Activated CD8-positive, alpha-beta T cell treated with anti-CD3 and anti-CD28 coated beads, Interleukin-2, amount 10 ng/mL, durations not matched to agents 7 days and 5 days (primary cell): Measurements from ENCODE around the gene BSX. TPM values are rescaled to one million over a fixed set of nuclear protein-coding genes. Genes with fewer than 3 reads are reported as not detected.

Experiments used
- ATAC-seq: fragments of 150-1000 bp; cut with Tn5 transposase; one replicate; pipeline ENCODE4 v1.10.0; 2021; ENCODE audit warnings: moderate library complexity
- CTCF ChIA-PET: fragments of 350-600 bp; sonication (Branson Sonifier 250); formaldehyde crosslinking; loops from one replicate; lab custom pipeline; 2021; ENCODE audit warnings: antibody characterized with exemption; lab: Charles Lee
- POLR2A ChIA-PET: fragments of 350-600 bp; sonication (Branson Sonifier 250); formaldehyde crosslinking; loops from one replicate; lab custom pipeline; 2021; ENCODE audit warnings: antibody characterized with exemption; lab: Charles Lee
- DNase-seq: peaks from one replicate; pipeline ENCODE4 v3.0.0-alpha.2; 2020
- H3K27ac Mint-ChIP-seq: one replicate; pipeline ENCODE4 v1.8.0; 2021; ENCODE audit warnings: mild to moderate bottlenecking, mixed read lengths
- H3K27me3 Mint-ChIP-seq: one replicate; pipeline ENCODE4 v1.8.0; 2021; ENCODE audit warnings: low read depth, mixed read lengths
- H3K36me3 Mint-ChIP-seq: one replicate; pipeline ENCODE4 v1.8.0; 2021; ENCODE audit warnings: low read depth, mixed read lengths
- H3K4me1 Mint-ChIP-seq: one replicate; pipeline ENCODE4 v1.8.0; 2021; ENCODE audit warnings: low read depth, mixed read lengths
- H3K4me3 Mint-ChIP-seq: one replicate; pipeline ENCODE4 v1.8.0; 2021; ENCODE audit warnings: mild to moderate bottlenecking, mixed read lengths
- H3K9me3 Mint-ChIP-seq: one replicate; pipeline ENCODE4 v1.8.0; 2022; ENCODE audit warnings: mixed read lengths; ENCODE audit not compliant: insufficient read depth
- total RNA-seq, 2 experiments: library from RNA; stranded (reverse); gene quantifications; one replicate each; pipeline ENCODE4 v1.2.3, GENCODE V29; 2021

The BSX gene
- total RNA-seq, 2 experiments from 2014 or later: not detected

GRCh38 chr11:122983438-122984185 is 2.0 kb upstream of the BSX start:
- H3K9me3 Mint-ChIP-seq: no peaks in the 10 kb centered on the region
- H3K27ac Mint-ChIP-seq: no peak overlapping the region
- ATAC-seq (no peak), DNase-seq (no peak)
- H3K27me3 Mint-ChIP-seq: peaks cover 81% of the 10 kb centered on the region
- H3K4me1 Mint-ChIP-seq: peaks cover 18% of the 10 kb centered on the region
- peak overlapping the region; percentile 77 for H3K4me3 Mint-ChIP-seq
- ChIA-PET POLR2A (no interaction called here), CTCF (interaction anchor here (2.1 kb wide), 1 partner anchor 39 kb away, joined by 5 read pairs; no protein-coding TSS in a partner anchor)
- no peaks in the 10 kb centered on the region for H3K36me3 Mint-ChIP-seq

GRCh38 chr11:122979815-122980595 is 1.6 kb downstream of the BSX start:
- DNase-seq (no peak), ATAC-seq (no peak)
- Mint-ChIP-seq H3K4me1 (peaks cover 32% of the 10 kb centered on the region), H3K27me3 (peaks cover 89% of the 10 kb centered on the region), H3K27ac (no peak overlapping the region), H3K4me3 (no peak overlapping the region), H3K9me3 (no peaks in the 10 kb centered on the region), H3K36me3 (peaks cover 5% of the 10 kb centered on the region)
- ChIA-PET CTCF (interaction anchor here (1.4 to 1.9 kb wide), 2 partner anchors 41 to 43 kb away, joined by 4 to 8 read pairs; no protein-coding TSS in a partner anchor), POLR2A (interaction anchor here (0.7 kb wide), 1 partner anchor 78 kb away, joined by 3 read pairs; no protein-coding TSS in a partner anchor)

- Mint-ChIP-seq H3K27me3 (peaks cover 89% of the 10 kb centered on the region), H3K9me3 (no peaks in the 10 kb centered on the region), H3K27ac (no peak overlapping the region), H3K4me1 (peaks cover 30% of the 10 kb centered on the region), H3K4me3 (no peak overlapping the region), H3K36me3 (peaks cover 5% of the 10 kb centered on the region)
- POLR2A ChIA-PET: no interaction called here
- CTCF ChIA-PET: no interaction called here
- no peak for DNase-seq
- no peak for ATAC-seq
These were observed 2.4 kb downstream of the BSX start for GRCh38 chr11:122979103-122979814.

GRCh38 chr11:122978299-122978620 is 3.4 kb downstream of the BSX start:
- Mint-ChIP-seq H3K9me3 (no peaks in the 10 kb centered on the region), H3K4me3 (no peak overlapping the region), H3K36me3 (peaks cover 5% of the 10 kb centered on the region), H3K4me1 (peaks cover 23% of the 10 kb centered on the region), H3K27me3 (peaks cover 89% of the 10 kb centered on the region), H3K27ac (peak overlapping the region; percentile 1)
- no peak for ATAC-seq
- ChIA-PET POLR2A (no interaction called here), CTCF (no interaction called here)
- no peak for DNase-seq

- Mint-ChIP-seq H3K27me3 (peaks cover 85% of the 10 kb centered on the region), H3K4me3 (no peak overlapping the region), H3K36me3 (peaks cover 5% of the 10 kb centered on the region), H3K27ac (peak overlapping the region; percentile 1), H3K9me3 (no peaks in the 10 kb centered on the region), H3K4me1 (peaks cover 18% of the 10 kb centered on the region)
- CTCF ChIA-PET: no interaction called here
- no peak for ATAC-seq
- POLR2A ChIA-PET: no interaction called here
- DNase-seq: no peak
These were observed 4.0 kb downstream of the BSX start for GRCh38 chr11:122977470-122978298.

GRCh38 chr11:122976734-122977469 is 4.7 kb downstream of the BSX start:
- no peak overlapping the region for H3K4me3 Mint-ChIP-seq
- CTCF ChIA-PET: no interaction called here
- POLR2A ChIA-PET: no interaction called here
- no peak for DNase-seq
- no peaks in the 10 kb centered on the region for H3K9me3 Mint-ChIP-seq
- peaks cover 82% of the 10 kb centered on the region for H3K27me3 Mint-ChIP-seq
- no peak for ATAC-seq
- peaks cover 5% of the 10 kb centered on the region for H3K36me3 Mint-ChIP-seq
- H3K4me1 Mint-ChIP-seq: peaks cover 18% of the 10 kb centered on the region
- H3K27ac Mint-ChIP-seq: peak overlapping the region; percentile 68

- POLR2A ChIA-PET: no interaction called here
- H3K4me3 Mint-ChIP-seq: no peak overlapping the region
- H3K36me3 Mint-ChIP-seq: peaks cover 5% of the 10 kb centered on the region
- peaks cover 77% of the 10 kb centered on the region for H3K27me3 Mint-ChIP-seq
- no peak for DNase-seq
- CTCF ChIA-PET: no interaction called here
- peaks cover 14% of the 10 kb centered on the region for H3K4me1 Mint-ChIP-seq
- no peaks in the 10 kb centered on the region for H3K9me3 Mint-ChIP-seq
- H3K27ac Mint-ChIP-seq: no peak overlapping the region
- no peak for ATAC-seq
These were observed 5.4 kb downstream of the BSX start for GRCh38 chr11:122976061-122976733.

GRCh38 chr11:122963961-122964360 is 17.7 kb downstream of the BSX start:
- H3K27me3 Mint-ChIP-seq: peaks cover 37% of the 10 kb centered on the region
- POLR2A ChIA-PET: no interaction called here

GRCh38 chr11:122954455-122954854 is 27.2 kb downstream of the BSX start:
- Mint-ChIP-seq H3K4me3 (no peak overlapping the region), H3K9me3 (no peaks in the 10 kb centered on the region), H3K36me3 (no peaks in the 10 kb centered on the region), H3K27me3 (peaks cover 2% of the 10 kb centered on the region), H3K27ac (no peak overlapping the region), H3K4me1 (no peaks in the 10 kb centered on the region)
- CTCF ChIA-PET: interaction anchor here (1.3 to 1.8 kb wide), 2 partner anchors 66 to 69 kb away, joined by 4 to 6 read pairs; no protein-coding TSS in a partner anchor
- DNase-seq: no peak
- no peak for ATAC-seq
- POLR2A ChIA-PET: no interaction called here

More at GRCh38 chr11:122963961-122964360, 17.7 kb downstream of the BSX start:
- ATAC-seq (no peak), DNase-seq (no peak)
- CTCF ChIA-PET: no interaction called here
- no peak overlapping the region for H3K27ac Mint-ChIP-seq
- H3K9me3 Mint-ChIP-seq: no peaks in the 10 kb centered on the region
- H3K4me1 Mint-ChIP-seq: no peaks in the 10 kb centered on the region
- H3K36me3 Mint-ChIP-seq: no peaks in the 10 kb centered on the region
- no peak overlapping the region for H3K4me3 Mint-ChIP-seq

- DNase-seq (no peak), ATAC-seq (no peak)
- Mint-ChIP-seq H3K36me3 (no peaks in the 10 kb centered on the region), H3K9me3 (no peaks in the 10 kb centered on the region), H3K27me3 (no peaks in the 10 kb centered on the region), H3K4me1 (peaks cover 4% of the 10 kb centered on the region), H3K27ac (no peak overlapping the region), H3K4me3 (no peak overlapping the region)
- POLR2A ChIA-PET: interaction anchor here (0.6 kb wide), 1 partner anchor 74 kb away, joined by 3 read pairs; no protein-coding TSS in a partner anchor
- CTCF ChIA-PET: interaction anchor here (0.9 to 2.6 kb wide), 2 partner anchors 71 to 88 kb away, joined by 3 to 10 read pairs; no protein-coding TSS in a partner anchor
These were observed 30.4 kb downstream of the BSX start for GRCh38 chr11:122951211-122951610.
